ENCODE data around the gene INPP5B.
"Not testable (repeated sequence)": the region's sequence is repeated elsewhere in the genome, so short reads cannot be mapped to it uniquely, and the experiment has no call there.

Gene INPP5B

GRCh38 chr1:37947364-37947763, 511 bp upstream of the INPP5B start:
- TF ChIP-seq, protein P1, sequence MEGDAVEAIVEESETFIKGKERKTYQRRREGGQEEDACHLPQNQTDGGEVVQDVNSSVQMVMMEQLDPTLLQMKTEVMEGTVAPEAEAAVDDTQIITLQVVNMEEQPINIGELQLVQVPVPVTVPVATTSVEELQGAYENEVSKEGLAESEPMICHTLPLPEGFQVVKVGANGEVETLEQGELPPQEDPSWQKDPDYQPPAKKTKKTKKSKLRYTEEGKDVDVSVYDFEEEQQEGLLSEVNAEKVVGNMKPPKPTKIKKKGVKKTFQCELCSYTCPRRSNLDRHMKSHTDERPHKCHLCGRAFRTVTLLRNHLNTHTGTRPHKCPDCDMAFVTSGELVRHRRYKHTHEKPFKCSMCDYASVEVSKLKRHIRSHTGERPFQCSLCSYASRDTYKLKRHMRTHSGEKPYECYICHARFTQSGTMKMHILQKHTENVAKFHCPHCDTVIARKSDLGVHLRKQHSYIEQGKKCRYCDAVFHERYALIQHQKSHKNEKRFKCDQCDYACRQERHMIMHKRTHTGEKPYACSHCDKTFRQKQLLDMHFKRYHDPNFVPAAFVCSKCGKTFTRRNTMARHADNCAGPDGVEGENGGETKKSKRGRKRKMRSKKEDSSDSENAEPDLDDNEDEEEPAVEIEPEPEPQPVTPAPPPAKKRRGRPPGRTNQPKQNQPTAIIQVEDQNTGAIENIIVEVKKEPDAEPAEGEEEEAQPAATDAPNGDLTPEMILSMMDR (IDR thresholded peaks at IDR 0.05; ENCODE audit: low read depth, low read length) = no peak
- H3K4me3 ChIP-seq (ENCODE audit: low read depth, low read length) = no peak overlapping the region

GRCh38 chr1:37945743-37946702, 830 bp downstream of the INPP5B start:
- TF ChIP-seq, protein P1 (IDR thresholded peaks at IDR 0.05; ENCODE audit: low read depth, low read length) = no peak
- peak overlapping the region; percentile 64 for H3K4me3 ChIP-seq (ENCODE audit: low read depth, low read length)

GRCh38 chr1:37945251-37945650, 1.6 kb downstream of the INPP5B start:
- TF ChIP-seq, protein P1 (IDR thresholded peaks at IDR 0.05; ENCODE audit: low read depth, low read length) = no peak
- H3K4me3 ChIP-seq (ENCODE audit: low read depth, low read length) = no peak overlapping the region; the same call in 1 of the 2 replicates

DNA sequence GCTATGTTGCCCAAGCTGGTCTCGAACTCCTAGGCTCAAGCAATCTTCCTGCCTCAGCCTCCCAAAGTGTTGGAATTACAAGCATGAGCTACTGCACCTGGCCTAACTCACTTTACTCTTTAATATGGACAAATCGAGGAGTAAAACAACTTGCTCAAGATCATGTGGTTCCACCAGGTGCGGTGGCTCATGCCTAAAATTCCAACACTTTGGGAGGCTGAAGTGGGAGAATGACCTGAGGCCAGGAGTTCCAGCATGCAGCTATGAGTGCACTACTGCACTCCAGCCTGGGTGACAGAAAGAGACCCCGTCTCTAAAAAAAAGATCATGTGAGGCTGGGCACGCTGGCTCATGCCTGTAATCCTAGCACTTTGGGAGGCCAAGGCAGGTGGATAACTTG, 2.0 kb downstream of the INPP5B start:
- TF ChIP-seq, protein P1 (IDR thresholded peaks at IDR 0.05; ENCODE audit: low read depth, low read length) = no peak
- H3K4me3 ChIP-seq (ENCODE audit: low read depth, low read length) = no peak overlapping the region

- TF ChIP-seq, protein P1 (IDR thresholded peaks at IDR 0.05; ENCODE audit: low read depth, low read length) = no peak
- no peak overlapping the region for H3K4me3 ChIP-seq (ENCODE audit: low read depth, low read length)
Observed at GRCh38 chr1:37944086-37944763, 2.6 kb downstream of the INPP5B start.

- H3K4me3 ChIP-seq (ENCODE audit: low read depth, low read length) = no peak overlapping the region
- TF ChIP-seq, protein P1 (IDR thresholded peaks at IDR 0.05; ENCODE audit: low read depth, low read length) = no peak
Observed at GRCh38 chr1:37940299-37940947, 6.4 kb downstream of the INPP5B start.

GRCh38 chr1:37936760-37937159, 10.1 kb downstream of the INPP5B start:
- H3K4me3 ChIP-seq (ENCODE audit: low read depth, low read length) = not testable (repeated sequence)

Measured in WI38 (cell line).